ENCODE results near the gene TRAPPC3.

TRAPPC3 gene

GRCh38 chr1:36097693-36098585 lies 51.3 kb downstream of the TRAPPC3 start:
- DNase-seq: no peak

- no peak for DNase-seq
Observed at GRCh38 chr1:36096500-36097432, 52.5 kb downstream of the TRAPPC3 start.

- DNase-seq: no peak
Observed at GRCh38 chr1:36095760-36096405, 53.4 kb downstream of the TRAPPC3 start.

GRCh38 chr1:36094621-36095061 lies 54.6 kb downstream of the TRAPPC3 start:
- DNase-seq: no peak

GRCh38 chr1:36093929-36094328 lies 55.4 kb downstream of the TRAPPC3 start:
- DNase-seq: no peak

- no peak for DNase-seq
Observed at GRCh38 chr1:36093226-36093625, 56.1 kb downstream of the TRAPPC3 start.

GRCh38 chr1:36092798-36093185 lies 56.5 kb downstream of the TRAPPC3 start:
- DNase-seq: no peak

- no peak for DNase-seq
Observed at GRCh38 chr1:36092166-36092797, 57.0 kb downstream of the TRAPPC3 start.

- DNase-seq: no peak
Observed at GRCh38 chr1:36091698-36092097, 57.6 kb downstream of the TRAPPC3 start.

GRCh38 chr1:36091141-36091540 lies 58.1 kb downstream of the TRAPPC3 start:
- no peak for DNase-seq

GRCh38 chr1:36089393-36090121 lies 59.7 kb downstream of the TRAPPC3 start:
- no peak for DNase-seq

GRCh38 chr1:36088577-36089392 lies 60.5 kb downstream of the TRAPPC3 start, which contains the start of gene ADPRS:
TSS of gene ADPRS (plus strand) at chr1:36088892. CDS start at chr1:36088905, 13 bp downstream.
- peak; percentile 93 for DNase-seq

- DNase-seq: no peak
Observed at GRCh38 chr1:36088265-36088576, 61.1 kb downstream of the TRAPPC3 start.

- no peak for DNase-seq
Observed at GRCh38 chr1:36087233-36088123, 61.8 kb downstream of the TRAPPC3 start.
